ENCODE measurements around the gene OR51F2. TPM values are rescaled to one million over a fixed set of nuclear protein-coding genes. Genes with fewer than 3 reads are reported as not detected.

The OR51F2 gene
- total and polyA plus RNA-seq, 2 donors from 2014 or later: not detected

GRCh38 chr11:4865855-4866254 is 44.7 kb downstream of the OR51F2 start:
- DNase-seq: no peak
- intact Hi-C loops (cut with DNase I): no loop called here
- no peaks in the 10 kb centered on the region for H3K9me3 ChIP-seq (ENCODE audit: control insufficient read depth in 2 of 3, insufficient read depth in 1 of 3, low read length in 3 of 3)
- H3K4me3 ChIP-seq (ENCODE audit: low read length in 3 of 3): no peak overlapping the region
- H3K36me3 ChIP-seq (ENCODE audit: control insufficient read depth in 2 of 3, insufficient read depth in 3 of 3, low read length in 3 of 3): no peaks in the 10 kb centered on the region
- no peaks in the 10 kb centered on the region for H3K27me3 ChIP-seq (ENCODE audit: control insufficient read depth, insufficient read depth, low read length)
- no peaks in the 10 kb centered on the region for H3K4me1 ChIP-seq (ENCODE audit: control insufficient read depth in 2 of 3, insufficient read depth in 2 of 3, low read depth in 1 of 3, low read length in 3 of 3)
- no peak for FAIRE-seq
- H3K9ac ChIP-seq (ENCODE audit: low read length in 3 of 3): no peak overlapping the region
- no peak for TF ChIP-seq CTCF (IDR thresholded peaks at IDR 0.05; ENCODE audit: borderline replicate concordance, extremely low read depth, insufficient read depth)
- no peak overlapping the region for H3K27ac ChIP-seq (ENCODE audit: low read depth in 2 of 2, low read length in 2 of 2)

Other genes with a start within 250 kb of the OR51F2 start
- gene OR52I2, start 239.6 kb upstream of the OR51F2 start, total RNA-seq: not detected
- not detected for gene OR52I2, start 239.6 kb upstream of the OR51F2 start, polyA plus RNA-seq (ENCODE audit: insufficient read depth, low read depth, low replicate concordance)
- gene OR52I1, start 227.3 kb upstream of the OR51F2 start, total RNA-seq: not detected
- not detected for gene OR52I1, start 227.3 kb upstream of the OR51F2 start, polyA plus RNA-seq (ENCODE audit: insufficient read depth, low read depth, low replicate concordance)
- 18.3 TPM for gene TRIM68, start 213.1 kb upstream of the OR51F2 start, total RNA-seq
- 11.3 TPM for gene TRIM68, start 213.1 kb upstream of the OR51F2 start, polyA plus RNA-seq (ENCODE audit: insufficient read depth, low read depth, low replicate concordance)
- not detected for gene OR51D1, start 183.8 kb upstream of the OR51F2 start, total RNA-seq
- gene OR51D1, start 183.8 kb upstream of the OR51F2 start, polyA plus RNA-seq (ENCODE audit: insufficient read depth, low read depth, low replicate concordance): not detected
- 1.4 TPM for gene OR51E1, start 177.3 kb upstream of the OR51F2 start, total RNA-seq
- 1.7 TPM for gene OR51E1, start 177.3 kb upstream of the OR51F2 start, polyA plus RNA-seq (ENCODE audit: insufficient read depth, low read depth, low replicate concordance)
- gene OR51E2, start 123.5 kb upstream of the OR51F2 start, total RNA-seq: 1.2 TPM
- 0.95 TPM for gene OR51E2, start 123.5 kb upstream of the OR51F2 start, polyA plus RNA-seq (ENCODE audit: insufficient read depth, low read depth, low replicate concordance)
- gene MMP26, start 116.5 kb upstream of the OR51F2 start, total RNA-seq: not detected
- gene MMP26, start 116.5 kb upstream of the OR51F2 start, polyA plus RNA-seq (ENCODE audit: insufficient read depth, low read depth, low replicate concordance): not detected
- gene OR51F1, start 51.4 kb upstream of the OR51F2 start, total RNA-seq: not detected
- gene OR51F1, start 51.4 kb upstream of the OR51F2 start, polyA plus RNA-seq (ENCODE audit: insufficient read depth, low read depth, low replicate concordance): not detected
- gene OR52R1, start 16.9 kb upstream of the OR51F2 start, total RNA-seq: not detected
- not detected for gene OR52R1, start 16.9 kb upstream of the OR51F2 start, polyA plus RNA-seq (ENCODE audit: insufficient read depth, low read depth, low replicate concordance)
- not detected for gene OR51S1, start 27.9 kb downstream of the OR51F2 start, total RNA-seq
- gene OR51S1, start 27.9 kb downstream of the OR51F2 start, polyA plus RNA-seq (ENCODE audit: insufficient read depth, low read depth, low replicate concordance): not detected
- gene OR51T1, start 60.6 kb downstream of the OR51F2 start, total RNA-seq: not detected
- gene OR51T1, start 60.6 kb downstream of the OR51F2 start, polyA plus RNA-seq (ENCODE audit: insufficient read depth, low read depth, low replicate concordance): not detected
- not detected for gene OR51A7, start 82.5 kb downstream of the OR51F2 start, total RNA-seq
- not detected for gene OR51A7, start 82.5 kb downstream of the OR51F2 start, polyA plus RNA-seq (ENCODE audit: insufficient read depth, low read depth, low replicate concordance)
- not detected for gene OR51G2, start 98.0 kb downstream of the OR51F2 start, total RNA-seq
- not detected for gene OR51G2, start 98.0 kb downstream of the OR51F2 start, polyA plus RNA-seq (ENCODE audit: insufficient read depth, low read depth, low replicate concordance)
- gene OR51G1, start 103.0 kb downstream of the OR51F2 start, total RNA-seq: not detected
- not detected for gene OR51G1, start 103.0 kb downstream of the OR51F2 start, polyA plus RNA-seq (ENCODE audit: insufficient read depth, low read depth, low replicate concordance)
- gene OR51A4, start 126.3 kb downstream of the OR51F2 start, total RNA-seq: not detected
- not detected for gene OR51A4, start 126.3 kb downstream of the OR51F2 start, polyA plus RNA-seq (ENCODE audit: insufficient read depth, low read depth, low replicate concordance)
- gene OR51A2, start 134.4 kb downstream of the OR51F2 start, total RNA-seq: not detected
- not detected for gene OR51A2, start 134.4 kb downstream of the OR51F2 start, polyA plus RNA-seq (ENCODE audit: insufficient read depth, low read depth, low replicate concordance)
- gene OR51L1, start 173.5 kb downstream of the OR51F2 start, total RNA-seq: not detected
- not detected for gene OR51L1, start 173.5 kb downstream of the OR51F2 start, polyA plus RNA-seq (ENCODE audit: insufficient read depth, low read depth, low replicate concordance)
- not detected for gene OR52J3, start 225.2 kb downstream of the OR51F2 start, total RNA-seq
- gene OR52J3, start 225.2 kb downstream of the OR51F2 start, polyA plus RNA-seq (ENCODE audit: insufficient read depth, low read depth, low replicate concordance): not detected
- gene OR52E2, start 238.3 kb downstream of the OR51F2 start, total RNA-seq: not detected
- not detected for gene OR52E2, start 238.3 kb downstream of the OR51F2 start, polyA plus RNA-seq (ENCODE audit: insufficient read depth, low read depth, low replicate concordance)
- not detected for gene OR52E1, start 248.3 kb downstream of the OR51F2 start, total RNA-seq
- gene OR52E1, start 248.3 kb downstream of the OR51F2 start, polyA plus RNA-seq (ENCODE audit: insufficient read depth, low read depth, low replicate concordance): not detected

All from kidney (tissue), 14 donors.